H1 (cell line): ENCODE data around the gene TMEM266. TPM values are rescaled to one million over a fixed set of nuclear protein-coding genes. Genes with fewer than 3 reads are reported as not detected.

Experiments
- CTCF ChIA-PET: fragments of 300-600 bp; sonication (Branson Sonifier 250); formaldehyde crosslinking; loops from one replicate; lab custom pipeline; 2021; ENCODE audit not compliant: partially characterized antibody; lab: Charles Lee
- POLR2A ChIA-PET: fragments of 300-600 bp; sonication (Branson Sonifier 250); formaldehyde crosslinking; loops from one replicate; lab custom pipeline; 2021; ENCODE audit warnings: inconsistent platforms; ENCODE audit not compliant: partially characterized antibody; lab: Charles Lee
- DNase-seq, 2 experiments: peaks; one replicate each; pipeline versions ENCODE4 v3.0.0 to v3.0.0-alpha.2; 2010 to 2022; ENCODE audit warnings: low spot score in 2 of 2, low read depth in 1 of 2, mixed read lengths in 1 of 2
- FAIRE-seq: peaks from 2 replicates; lab custom pipeline; 2011; peaks lifted over from hg19 to GRCh38; lab: Jason Lieb, UNC
- H2AFZ ChIP-seq: 2 replicates; pipeline ENCODE4 v1.8.1; 2012; ENCODE audit warnings: low read length, inconsistent platforms
- H2AK5ac ChIP-seq: 2 replicates; pipeline ENCODE4 v1.6.1; 2013; ENCODE audit warnings: low read depth, low read length
- H2BK120ac ChIP-seq: replicated peaks from 2 replicates; pipeline ENCODE3; 2013; ENCODE audit warnings: low read depth, low read length, inconsistent platforms
- H2BK12ac ChIP-seq: 2 replicates; pipeline ENCODE4 v1.6.1; 2013; ENCODE audit warnings: low read depth, low read length
- H2BK15ac ChIP-seq: 2 replicates; pipeline ENCODE4 v1.6.1; 2013; ENCODE audit warnings: low read length
- H2BK20ac ChIP-seq: 2 replicates; pipeline ENCODE4 v1.6.1; 2013; ENCODE audit warnings: low read length
- H2BK5ac ChIP-seq: 2 replicates; pipeline ENCODE4 v1.6.1; 2013; ENCODE audit warnings: low read depth, low read length
- H3K14ac ChIP-seq: 2 replicates; pipeline ENCODE4 v1.6.1; 2013; ENCODE audit warnings: inconsistent platforms; ENCODE audit not compliant: insufficient read length
- H3K18ac ChIP-seq: 2 replicates; pipeline ENCODE4 v1.6.1; 2013; ENCODE audit warnings: low read length; ENCODE audit errors: extremely low read depth
- H3K23ac ChIP-seq: 2 replicates; pipeline ENCODE4 v1.6.1; 2013; ENCODE audit warnings: inconsistent platforms; ENCODE audit not compliant: insufficient read length
- H3K23me2 ChIP-seq: 2 replicates; pipeline ENCODE4 v1.6.1; 2013; ENCODE audit warnings: low read depth, low read length
- H3K27ac ChIP-seq: 2 replicates; pipeline ENCODE4 v1.6.1; 2011; ENCODE audit warnings: low read depth, low read length, inconsistent platforms
- H3K27me3 ChIP-seq, 4 experiments: replicated peaks in 1 of 4; 1 replicate in 1 of 4; 2 replicates in 3 of 4; pipeline versions ENCODE4 v1.6.1 to v1.8.1; 2011 to 2013; ENCODE audit warnings: low read length in 3 of 4, mild to moderate bottlenecking in 3 of 4, inconsistent platforms in 2 of 4, mixed read lengths in 2 of 4, moderate library complexity in 1 of 4; ENCODE audit not compliant: control insufficient read depth in 3 of 4, insufficient read depth in 3 of 4; ENCODE audit errors: extremely low read depth in 1 of 4
- H3K36me3 ChIP-seq, 4 experiments: 2 replicates each; pipeline versions ENCODE4 v1.6.1 to v1.8.1; 2011 to 2013; ENCODE audit warnings: mild to moderate bottlenecking in 4 of 4, low read length in 3 of 4, moderate library complexity in 2 of 4, control low read depth in 1 of 4, inconsistent platforms in 1 of 4; ENCODE audit not compliant: insufficient read depth in 4 of 4, control insufficient read depth in 2 of 4
- H3K4ac ChIP-seq: replicated peaks from 2 replicates; pipeline ENCODE3; 2013; ENCODE audit warnings: low read length, low read depth, mixed read lengths, inconsistent platforms; ENCODE audit not compliant: insufficient read length
- H3K4me1 ChIP-seq, 4 experiments: replicated peaks in 1 of 4; 1 replicate in 1 of 4; 2 replicates in 3 of 4; pipeline versions ENCODE4 v1.6.1 to v1.8.1; 2011 to 2013; ENCODE audit warnings: low read length in 3 of 4, inconsistent platforms in 2 of 4, mixed read lengths in 1 of 4; ENCODE audit not compliant: insufficient read depth in 4 of 4, control insufficient read depth in 3 of 4
- H3K4me2 ChIP-seq, 2 experiments: 2 replicates each; pipeline versions ENCODE4 v1.6.1 to v1.8.1; 2011 to 2013; ENCODE audit warnings: low read depth in 2 of 2, low read length in 2 of 2, control low read depth in 1 of 2, inconsistent platforms in 1 of 2, mild to moderate bottlenecking in 1 of 2; ENCODE audit not compliant: insufficient read depth in 1 of 2
- H3K4me3 ChIP-seq, 4 experiments: fragments of 200-600, 300-600 bp in 1 of 4; sonication (generic), shearing (Covaris generic), sonication (Bioruptor Twin) in 1 of 4; 2 replicates each; pipeline versions ENCODE4 v1.5.1 to v1.8.1; 2011 to 2016; ENCODE audit warnings: low read length in 4 of 4, low read depth in 3 of 4, control low read depth in 2 of 4, inconsistent platforms in 2 of 4, mild to moderate bottlenecking in 2 of 4, mixed read lengths in 1 of 4, moderate library complexity in 1 of 4; ENCODE audit not compliant: insufficient read depth in 2 of 4; ENCODE audit errors: extremely low read depth in 1 of 4
- H3K56ac ChIP-seq: replicated peaks from 2 replicates; pipeline ENCODE3; 2013; ENCODE audit warnings: low read depth, mild to moderate bottlenecking, mixed read lengths, low read length, inconsistent platforms; ENCODE audit not compliant: insufficient read length
- H3K79me1 ChIP-seq: 2 replicates; pipeline ENCODE4 v1.6.1; 2013; ENCODE audit warnings: low read depth, low read length, control low read depth
- H3K79me2 ChIP-seq, 2 experiments: 2 replicates each; pipeline versions ENCODE4 v1.6.1 to v1.8.1; 2012 to 2013; ENCODE audit warnings: low read length in 2 of 2, mild to moderate bottlenecking in 2 of 2, inconsistent platforms in 1 of 2; ENCODE audit not compliant: insufficient read depth in 2 of 2, control insufficient read depth in 1 of 2
- H3K9ac ChIP-seq, 4 experiments: replicated peaks in 1 of 4; 1 replicate in 1 of 4; 2 replicates in 3 of 4; pipeline versions ENCODE4 v1.6.1 to v1.8.1; 2011 to 2013; ENCODE audit warnings: low read depth in 3 of 4, low read length in 3 of 4, control low read depth in 2 of 4, mild to moderate bottlenecking in 2 of 4, moderate library complexity in 2 of 4, inconsistent platforms in 1 of 4; ENCODE audit errors: extremely low read depth in 1 of 4
- H3K9me3 ChIP-seq, 2 experiments: 2 replicates each; pipeline versions ENCODE4 v1.6.1 to v1.8.1; 2012 to 2013; ENCODE audit warnings: mild to moderate bottlenecking in 2 of 2, moderate library complexity in 2 of 2, control low read depth in 1 of 2, inconsistent platforms in 1 of 2, low read depth in 1 of 2, low read length in 1 of 2, mixed read lengths in 1 of 2; ENCODE audit not compliant: insufficient read depth in 2 of 2
- H4K20me1 ChIP-seq, 2 experiments: replicated peaks in 1 of 2; 2 replicates each; pipeline versions ENCODE3 to v1.8.1; 2011 to 2013; ENCODE audit warnings: inconsistent platforms in 2 of 2, low read length in 2 of 2, mild to moderate bottlenecking in 1 of 2; ENCODE audit not compliant: insufficient read depth in 2 of 2, control insufficient read depth in 1 of 2
- H4K5ac ChIP-seq: 2 replicates; pipeline ENCODE4 v1.6.1; 2013; ENCODE audit warnings: low read length, low read depth, mixed read lengths, inconsistent platforms; ENCODE audit not compliant: insufficient read length
- H4K8ac ChIP-seq: 2 replicates; pipeline ENCODE4 v1.8.0; 2013; ENCODE audit warnings: mild to moderate bottlenecking, moderate library complexity, low read length, inconsistent platforms; ENCODE audit not compliant: insufficient read depth; ENCODE audit errors: extremely low read depth
- H4K91ac ChIP-seq: replicated peaks from 2 replicates; pipeline ENCODE3; 2013; ENCODE audit warnings: low read length, mixed read lengths, inconsistent platforms; ENCODE audit not compliant: insufficient read length
- BRCA1 ChIP-seq: IDR thresholded peaks from 2 replicates; pipeline ENCODE4 v1.6.1; 2012; ENCODE audit warnings: low read depth, low read length, improper control_type of control experiment
- EGR1 ChIP-seq: IDR thresholded peaks from 2 replicates; pipeline ENCODE4 v1.6.1; 2011; ENCODE audit warnings: low read depth, low read length, borderline replicate concordance
- HDAC2 ChIP-seq, 2 experiments: fragments of 300-600 bp in 1 of 2; sonication (generic) in 1 of 2; IDR thresholded peaks; 2 replicates each; pipeline ENCODE4 v1.6.1; 2011 to 2012; ENCODE audit warnings: low read depth in 2 of 2, low read length in 2 of 2, mild to moderate bottlenecking in 2 of 2, moderate library complexity in 2 of 2, borderline replicate concordance in 1 of 2, inconsistent platforms in 1 of 2
- JUN ChIP-seq: IDR thresholded peaks from 2 replicates; pipeline ENCODE4 v1.6.1; 2011; ENCODE audit warnings: low read depth, mild to moderate bottlenecking, improper control_type of control experiment, low read length
- KDM4A ChIP-seq: IDR thresholded peaks from one replicate; pipeline ENCODE4 v1.7.1; 2012; ENCODE audit warnings: low read depth, mild to moderate bottlenecking, moderate library complexity, low read length, inconsistent platforms; ENCODE audit not compliant: severe bottlenecking
- MAX ChIP-seq: IDR thresholded peaks from 2 replicates; pipeline ENCODE4 v1.6.1; 2012; ENCODE audit warnings: inconsistent platforms
- RFX5 ChIP-seq: IDR thresholded peaks from 2 replicates; pipeline ENCODE4 v1.6.1; 2011; ENCODE audit warnings: low read depth, low read length, improper control_type of control experiment, borderline replicate concordance
- SIX5 ChIP-seq: IDR thresholded peaks from 2 replicates; pipeline ENCODE4 v1.6.1; 2011; ENCODE audit warnings: mild to moderate bottlenecking, low read depth, low read length
- SP2 ChIP-seq: IDR thresholded peaks from 2 replicates; pipeline ENCODE4 v1.6.1; 2012; ENCODE audit warnings: mild to moderate bottlenecking, low read length, inconsistent platforms
- SP4 ChIP-seq: IDR thresholded peaks from 2 replicates; pipeline ENCODE4 v1.6.1; 2012; ENCODE audit warnings: low read length, inconsistent platforms
- SRF ChIP-seq: IDR thresholded peaks from 2 replicates; pipeline ENCODE4 v1.6.1; 2011; ENCODE audit warnings: mild to moderate bottlenecking, low read depth, low read length, moderate library complexity
- YY1 ChIP-seq: IDR thresholded peaks from 2 replicates; pipeline ENCODE4 v1.6.1; 2011; ENCODE audit warnings: low read depth, mild to moderate bottlenecking, low read length
- WGBS, 2 experiments: shearing (Covaris generic) in 1 of 2; methylation state at CpG; one replicate each; pipeline versions ENCODE4 v1.1.6 to v1.1.7; 2013 to 2015; ENCODE audit warnings: low lambda C conversion rate in 2 of 2, mixed read lengths in 2 of 2, inconsistent platforms in 1 of 2, low coverage in 1 of 2, missing lambda C conversion rate in 1 of 2; ENCODE audit not compliant: insufficient replicate concordance in 2 of 2, insufficient coverage in 1 of 2, insufficient read length in 1 of 2; ENCODE audit errors: extremely low coverage in 1 of 2, missing lambda C conversion rate in 1 of 2; 5-methylcytosine and 5-hydroxymethylcytosine counted together
- polyA plus RNA-seq, 7 experiments: library from polyadenylated mRNA; depleted of rRNA in 3 of 7; stranded (reverse) in 5 of 7; unstranded in 2 of 7; fragments of >200 nt in 5 of 7; fragments of 200-250 nt in 2 of 7; gene quantifications; 1 replicate in 5 of 7; 2 replicates in 1 of 7; 4 replicates in 1 of 7; pipeline versions ENCODE4 v1.2.1 to v1.2.3, GENCODE V29; 2011 to 2013; ENCODE audit warnings: missing spikeins in 2 of 7, mixed read lengths in 2 of 7
- total RNA-seq: library from RNA; stranded (reverse); fragmentation: NEBNext Ultra II Directional; extraction: Animal tissue kit (Norgen Biotek cat#: 25700); gene quantifications from 2 replicates; pipeline ENCODE4 v1.2.1, GENCODE V29; 2021
- TF ChIP-seq, protein P1 (sequence below): IDR thresholded peaks from 2 replicates; pipeline ENCODE4 v1.6.1; 2011; ENCODE audit warnings: low read length, improper control_type of control experiment

Gene TMEM266
- total and polyA plus RNA-seq, 2 of the 8 experiments (the other 6 are each of a cell fraction or from before 2014, with no cell fraction given) = 2.6 TPM

DNA sequence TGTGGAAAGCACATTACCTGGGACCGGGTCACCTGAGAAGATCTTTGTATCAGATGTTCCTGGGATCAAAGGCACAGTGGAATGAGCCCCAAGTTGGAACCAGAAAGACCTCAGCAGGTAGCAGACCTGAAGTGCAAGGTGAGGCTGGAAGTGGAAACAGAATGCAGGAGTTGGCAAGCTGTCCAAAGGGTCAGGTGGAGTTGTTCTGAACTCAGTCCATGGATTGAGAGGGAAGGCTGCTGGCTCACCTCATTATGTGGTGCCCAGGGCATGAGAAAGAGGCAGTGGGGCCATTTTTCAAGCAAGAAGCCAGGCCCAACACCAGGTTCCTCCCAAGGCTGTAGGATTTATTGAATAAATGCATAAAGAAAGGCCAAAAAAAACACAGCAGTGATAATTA, 49.3 kb downstream of the TMEM266 start:
- H3K27ac ChIP-seq = no peak overlapping the region
- no peak overlapping the region for H3K56ac ChIP-seq
- H3K4me2 ChIP-seq = no peak overlapping the region
- FAIRE-seq (no peak), DNase-seq (no peak)
- H4K91ac ChIP-seq = no peak overlapping the region
- no peaks in the 10 kb centered on the region for H3K9me3 ChIP-seq
- no peaks in the 10 kb centered on the region for H3K27me3 ChIP-seq
- H3K36me3 ChIP-seq = no peaks in the 10 kb centered on the region
- TF ChIP-seq SRF (no peak), SP2 (no peak), YY1 (no peak), SIX5 (no peak), EGR1 (no peak), HDAC2 (IDR thresholded peaks at IDR 0.05; ENCODE audit: borderline replicate concordance in 1 of 2, low read depth in 2 of 2, low read length in 2 of 2) (no peak), RFX5 (no peak), MAX (no peak), SP4 (no peak), KDM4A (no peak), BRCA1 (no peak), JUN (no peak)
- TF ChIP-seq, protein P1, sequence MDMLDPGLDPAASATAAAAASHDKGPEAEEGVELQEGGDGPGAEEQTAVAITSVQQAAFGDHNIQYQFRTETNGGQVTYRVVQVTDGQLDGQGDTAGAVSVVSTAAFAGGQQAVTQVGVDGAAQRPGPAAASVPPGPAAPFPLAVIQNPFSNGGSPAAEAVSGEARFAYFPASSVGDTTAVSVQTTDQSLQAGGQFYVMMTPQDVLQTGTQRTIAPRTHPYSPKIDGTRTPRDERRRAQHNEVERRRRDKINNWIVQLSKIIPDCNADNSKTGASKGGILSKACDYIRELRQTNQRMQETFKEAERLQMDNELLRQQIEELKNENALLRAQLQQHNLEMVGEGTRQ = no peak
- H3K4me3 ChIP-seq = no peak overlapping the region
- H2BK120ac ChIP-seq = no peak overlapping the region
- no peak overlapping the region for H3K14ac ChIP-seq
- H2AK5ac ChIP-seq = no peak overlapping the region
- H3K4ac ChIP-seq = no peak overlapping the region
- H4K8ac ChIP-seq = no peak overlapping the region
- no peaks in the 10 kb centered on the region; a peak in 1 of 4 replicates for H3K79me2 ChIP-seq
- H2BK20ac ChIP-seq = no peak overlapping the region
- H2BK5ac ChIP-seq = no peak overlapping the region
- 91% methylated on average over 1 of the region's 1 CpG; no CpG with 5 or more reads in 1 of the 2 experiments for WGBS, 2 experiments
- H3K23me2 ChIP-seq = no peaks in the 10 kb centered on the region
- no peak overlapping the region for H2BK12ac ChIP-seq
- no peak overlapping the region for H3K18ac ChIP-seq
- no peak overlapping the region for H3K23ac ChIP-seq
- no peak overlapping the region for H2AFZ ChIP-seq
- H3K9ac ChIP-seq = no peak overlapping the region
- peaks cover 0 to 5% (median 3%) of the 10 kb centered on the region in 4 experiments; a peak in 5 of 7 replicates for H3K4me1 ChIP-seq
- H4K20me1 ChIP-seq = no peaks in the 10 kb centered on the region
- no peaks in the 10 kb centered on the region for H3K79me1 ChIP-seq
- ChIA-PET POLR2A (no interaction called here), CTCF (no interaction called here)
- 0 out of 2 replicates have a peak overlapping the region, but pooled peaks have one; percentile 4 for H2BK15ac ChIP-seq
- no peak overlapping the region for H4K5ac ChIP-seq
